GM12873 (cell line): ENCODE results near the gene PCMT1.

ENCODE experiments used
- CTCF ChIP-seq: IDR thresholded peaks from 2 replicates; pipeline ENCODE4 v1.5.1; 2012; ENCODE audit warnings: low read depth, mild to moderate bottlenecking, moderate library complexity, low read length, control low read depth; ENCODE audit not compliant: insufficient read depth; ENCODE audit errors: missing control alignments

PCMT1 gene

DNA sequence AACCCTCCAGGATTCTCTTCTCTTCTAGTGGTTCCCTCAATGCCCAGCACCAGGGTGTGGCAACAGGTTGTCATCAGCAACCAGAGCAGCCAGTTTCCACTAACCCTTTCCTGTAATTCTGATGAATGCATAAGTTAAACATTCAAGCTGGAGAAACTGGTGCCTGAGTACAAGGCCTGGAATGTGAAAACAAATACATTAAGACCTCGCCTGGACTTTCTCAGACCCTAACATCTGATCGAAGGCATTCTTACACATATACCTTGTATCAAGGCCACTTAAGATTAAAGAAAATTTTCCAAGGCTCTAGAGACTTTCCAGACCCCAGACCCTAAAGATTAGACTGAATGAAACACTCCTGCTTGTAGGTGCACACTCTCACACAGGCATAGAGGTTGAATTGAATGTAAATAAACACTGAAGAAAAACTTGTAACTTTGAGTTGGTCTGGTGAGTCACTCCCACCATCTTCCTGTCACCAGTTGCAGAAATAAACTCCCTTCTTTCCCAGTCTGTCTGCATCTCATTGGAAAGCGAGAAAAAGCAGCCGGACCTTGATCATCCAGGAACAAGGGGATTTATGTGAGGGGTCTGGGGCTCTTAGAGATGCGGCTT is 105.6 kb downstream of the PCMT1 start:
- no peak for TF ChIP-seq CTCF

- no peak for TF ChIP-seq CTCF
Measured at GRCh38 chr6:149855741-149856140, 106.2 kb downstream of the PCMT1 start.

DNA sequence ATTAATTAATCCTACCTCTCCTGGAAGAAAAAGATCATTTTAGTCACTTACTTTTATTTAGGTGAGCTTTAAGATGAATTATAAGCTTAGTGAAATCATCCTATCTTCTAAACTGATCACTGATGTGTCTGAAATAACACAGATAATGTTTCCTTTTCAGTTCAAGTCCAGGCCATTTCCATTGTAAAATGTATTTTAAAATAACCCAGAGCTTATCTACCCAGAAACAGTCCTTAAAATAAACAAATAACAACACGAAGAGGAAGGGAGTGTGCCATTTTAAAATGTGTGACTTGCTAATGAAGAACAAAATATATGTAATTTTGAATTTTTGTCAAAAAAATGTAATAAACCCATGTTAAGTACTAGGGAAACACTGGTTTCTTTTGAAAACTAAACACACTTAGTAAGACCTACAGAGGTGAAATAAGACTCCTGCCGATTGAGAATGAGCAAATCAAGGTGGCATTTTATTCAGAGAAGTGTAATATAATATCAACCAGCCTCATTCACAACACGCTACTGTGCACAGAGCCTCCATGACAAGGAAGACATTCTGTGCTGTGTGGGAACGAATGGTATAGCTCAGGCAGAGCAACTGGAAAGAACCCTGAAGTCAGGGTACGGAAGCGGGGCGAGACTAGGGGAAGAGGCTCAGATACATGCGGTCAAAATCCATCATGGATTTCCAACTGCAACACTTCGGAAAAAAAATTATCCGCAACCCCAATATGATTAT is 106.9 kb downstream of the PCMT1 start:
- no peak for TF ChIP-seq CTCF

DNA sequence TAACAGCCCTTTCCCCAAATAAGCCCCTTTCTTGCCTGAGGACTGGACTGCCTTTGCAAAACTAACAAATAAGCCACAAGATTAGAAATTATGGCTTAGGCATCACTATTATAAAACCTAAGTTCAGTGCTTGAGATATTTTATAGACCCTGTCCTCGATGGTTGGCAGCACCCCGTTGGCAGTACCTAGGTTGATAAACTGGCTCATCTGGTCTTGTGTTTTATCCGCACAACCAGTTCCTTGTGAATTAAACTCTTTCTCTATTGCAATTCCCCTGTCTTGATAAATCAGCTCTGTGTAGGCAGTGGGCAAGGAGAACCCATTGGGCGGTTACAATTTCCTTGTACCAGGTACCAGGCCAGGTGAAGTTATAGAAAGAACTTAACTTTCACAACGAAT is 108.0 kb downstream of the PCMT1 start:
- TF ChIP-seq CTCF, result no peak

- TF ChIP-seq CTCF, result no peak
Measured at GRCh38 chr6:149859368-149859767, 109.8 kb downstream of the PCMT1 start.

GRCh38 chr6:149859938-149860337 is 110.4 kb downstream of the PCMT1 start:
- TF ChIP-seq CTCF, result no peak

DNA sequence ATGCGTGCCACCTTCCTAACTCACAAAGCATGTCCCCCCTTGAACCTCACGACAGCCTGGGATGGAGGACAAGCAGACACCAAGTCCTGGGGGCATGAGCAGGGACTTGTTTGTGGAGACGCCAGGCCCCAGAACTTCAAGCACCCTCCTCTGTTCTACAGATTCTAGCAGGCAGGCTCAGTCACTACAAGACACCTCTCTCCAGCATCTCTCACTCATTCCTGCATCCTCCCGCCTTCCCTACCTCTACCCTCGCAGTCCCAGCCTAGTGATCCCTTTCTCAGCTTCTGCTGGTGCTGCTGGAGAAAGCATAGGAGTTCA is 110.9 kb downstream of the PCMT1 start:
- no peak for TF ChIP-seq CTCF
